Body of pancreas (tissue), 4 donors: ENCODE data around the gene KPRP.

Source experiments
- POLR2A ChIP-seq, 3 donors: fragments of 450-650 bp; IDR thresholded peaks; one replicate each; pipeline ENCODE4 v1.6.1; 2016; ENCODE audit warnings: antibody characterized with exemption in 3 of 3, mild to moderate bottlenecking in 2 of 3
- TF ChIP-seq, protein P1 (sequence below), 7 experiments: fragments of 450-650 bp in 4 of 7; fragments of 200-600 bp in 3 of 7; sonication (generic) in 3 of 7; IDR thresholded peaks; one replicate each; pipeline ENCODE4 v1.5.1; 2016 to 2019; ENCODE audit warnings: antibody characterized with exemption in 7 of 7

DNA sequence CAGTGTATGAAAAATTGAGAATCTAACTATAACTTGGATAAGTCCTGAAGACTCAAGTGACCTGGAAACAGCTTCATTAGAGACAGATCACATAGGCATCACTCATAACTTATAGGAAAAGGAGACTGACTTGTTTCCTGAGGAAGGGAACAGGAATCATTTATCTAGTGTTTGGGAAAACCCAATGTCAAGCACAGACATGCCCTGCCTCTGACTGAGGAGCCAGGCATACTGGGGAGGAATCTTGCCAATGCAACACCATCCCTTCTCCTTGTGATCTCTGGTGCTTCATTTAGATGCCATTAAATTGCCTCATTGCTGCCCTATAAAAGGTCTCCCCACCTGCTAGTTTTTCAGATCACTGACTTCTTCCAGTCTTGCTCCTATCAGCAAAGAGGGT is 39.6 kb upstream of the KPRP start:
- no peak for TF ChIP-seq POLR2A (IDR thresholded peaks at IDR 0.05)
- TF ChIP-seq, protein P1, sequence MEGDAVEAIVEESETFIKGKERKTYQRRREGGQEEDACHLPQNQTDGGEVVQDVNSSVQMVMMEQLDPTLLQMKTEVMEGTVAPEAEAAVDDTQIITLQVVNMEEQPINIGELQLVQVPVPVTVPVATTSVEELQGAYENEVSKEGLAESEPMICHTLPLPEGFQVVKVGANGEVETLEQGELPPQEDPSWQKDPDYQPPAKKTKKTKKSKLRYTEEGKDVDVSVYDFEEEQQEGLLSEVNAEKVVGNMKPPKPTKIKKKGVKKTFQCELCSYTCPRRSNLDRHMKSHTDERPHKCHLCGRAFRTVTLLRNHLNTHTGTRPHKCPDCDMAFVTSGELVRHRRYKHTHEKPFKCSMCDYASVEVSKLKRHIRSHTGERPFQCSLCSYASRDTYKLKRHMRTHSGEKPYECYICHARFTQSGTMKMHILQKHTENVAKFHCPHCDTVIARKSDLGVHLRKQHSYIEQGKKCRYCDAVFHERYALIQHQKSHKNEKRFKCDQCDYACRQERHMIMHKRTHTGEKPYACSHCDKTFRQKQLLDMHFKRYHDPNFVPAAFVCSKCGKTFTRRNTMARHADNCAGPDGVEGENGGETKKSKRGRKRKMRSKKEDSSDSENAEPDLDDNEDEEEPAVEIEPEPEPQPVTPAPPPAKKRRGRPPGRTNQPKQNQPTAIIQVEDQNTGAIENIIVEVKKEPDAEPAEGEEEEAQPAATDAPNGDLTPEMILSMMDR (IDR thresholded peaks at IDR 0.05), result no peak
